LoVo (cell line): ENCODE measurements around the gene ARHGAP23.
"Not testable (repeated sequence)": the region's sequence is repeated elsewhere in the genome, so short reads cannot be mapped to it uniquely, and the experiment has no call there.

ENCODE experiments used
- DNase-seq: peaks from one replicate; pipeline ENCODE4 v3.0.0-alpha.2; 2016; ENCODE audit warnings: low spot score

ARHGAP23 gene

GRCh38 chr17:38460716-38461630, 32.7 kb downstream of the ARHGAP23 start:
- DNase-seq: no peak

- DNase-seq: no peak
These were observed 33.4 kb downstream of the ARHGAP23 start for GRCh38 chr17:38461683-38462082.

GRCh38 chr17:38463451-38463858, 35.2 kb downstream of the ARHGAP23 start:
- no peak for DNase-seq

GRCh38 chr17:38464251-38464722, 36.0 kb downstream of the ARHGAP23 start:
- DNase-seq: no peak

- DNase-seq: peak; percentile 54
These were observed 36.6 kb downstream of the ARHGAP23 start for GRCh38 chr17:38464723-38465390.

- DNase-seq: peak; percentile 63
These were observed 37.4 kb downstream of the ARHGAP23 start for GRCh38 chr17:38465391-38466345.

- no peak for DNase-seq
These were observed 38.4 kb downstream of the ARHGAP23 start for GRCh38 chr17:38466346-38467315.

- no peak for DNase-seq
These were observed 39.2 kb downstream of the ARHGAP23 start for GRCh38 chr17:38467491-38467890.

GRCh38 chr17:38469875-38470274, 41.6 kb downstream of the ARHGAP23 start:
- no peak for DNase-seq

- DNase-seq: not testable (repeated sequence)
These were observed 43.0 kb downstream of the ARHGAP23 start for GRCh38 chr17:38471253-38471652.

GRCh38 chr17:38474666-38475065, 46.4 kb downstream of the ARHGAP23 start:
- DNase-seq: not testable (repeated sequence)

GRCh38 chr17:38476549-38476948, 48.3 kb downstream of the ARHGAP23 start:
- no peak for DNase-seq

GRCh38 chr17:38477417-38477816, 49.2 kb downstream of the ARHGAP23 start:
- DNase-seq: not testable (repeated sequence)

GRCh38 chr17:38477951-38478350, 49.7 kb downstream of the ARHGAP23 start:
- not testable (repeated sequence) for DNase-seq

GRCh38 chr17:38478667-38479066, 50.4 kb downstream of the ARHGAP23 start:
- not testable (repeated sequence) for DNase-seq

- not testable (repeated sequence) for DNase-seq
These were observed 53.9 kb downstream of the ARHGAP23 start for GRCh38 chr17:38482039-38482699.

- DNase-seq: not testable (repeated sequence)
These were observed 54.4 kb downstream of the ARHGAP23 start for GRCh38 chr17:38482700-38483043.

GRCh38 chr17:38484242-38485145, 56.2 kb downstream of the ARHGAP23 start:
- peak; percentile 34 for DNase-seq

- DNase-seq: no peak
These were observed 56.8 kb downstream of the ARHGAP23 start for GRCh38 chr17:38485146-38485468.
